HG02884 (cell line): ENCODE data around the gene MSL3B.

ENCODE experiments used
- ATAC-seq: cut with Tn5 transposase; IDR thresholded peaks from one replicate; pipeline ENCODE4 v1.9.1; 2021; ENCODE audit warnings: mild to moderate bottlenecking, moderate library complexity; ENCODE audit not compliant: unreplicated experiment

MSL3B gene

GRCh38 chr2:233853883-233854240 is 14.3 kb downstream of the MSL3B start:
- ATAC-seq = no peak

GRCh38 chr2:233853353-233853752 is 14.8 kb downstream of the MSL3B start:
- ATAC-seq = no peak

GRCh38 chr2:233852056-233852455 is 16.1 kb downstream of the MSL3B start:
- ATAC-seq = no peak

- no peak for ATAC-seq
Measured at GRCh38 chr2:233851169-233851568, 17.0 kb downstream of the MSL3B start.

GRCh38 chr2:233850745-233851144 is 17.4 kb downstream of the MSL3B start:
- no peak for ATAC-seq

GRCh38 chr2:233849607-233850271 is 18.4 kb downstream of the MSL3B start:
- ATAC-seq = no peak

GRCh38 chr2:233848276-233848675 is 19.9 kb downstream of the MSL3B start:
- no peak for ATAC-seq

- ATAC-seq = no peak
Measured at GRCh38 chr2:233847248-233847898, 20.8 kb downstream of the MSL3B start.

- no peak for ATAC-seq
Measured at GRCh38 chr2:233846387-233847247, 21.6 kb downstream of the MSL3B start.

- ATAC-seq = no peak
Measured at GRCh38 chr2:233845301-233846060, 22.7 kb downstream of the MSL3B start.

- ATAC-seq = no peak
Measured at GRCh38 chr2:233844836-233845235, 23.4 kb downstream of the MSL3B start.

- no peak for ATAC-seq
Measured at GRCh38 chr2:233844064-233844807, 23.9 kb downstream of the MSL3B start.

- no peak for ATAC-seq
Measured at GRCh38 chr2:233841183-233841582, 27.0 kb downstream of the MSL3B start.

GRCh38 chr2:233840520-233840919 is 27.7 kb downstream of the MSL3B start:
- ATAC-seq = no peak

GRCh38 chr2:233839447-233839820 is 28.8 kb downstream of the MSL3B start:
- no peak for ATAC-seq

- ATAC-seq = no peak
Measured at GRCh38 chr2:233838726-233839446, 29.3 kb downstream of the MSL3B start.

GRCh38 chr2:233838251-233838650 is 29.9 kb downstream of the MSL3B start:
- no peak for ATAC-seq

GRCh38 chr2:233837694-233838229 is 30.4 kb downstream of the MSL3B start:
- ATAC-seq = no peak

GRCh38 chr2:233836359-233836758 is 31.8 kb downstream of the MSL3B start:
- ATAC-seq = no peak
